HAP-1 (cell line): ENCODE data around the gene NECTIN1.

Experiments used
- DNase-seq, 2 experiments: peaks; one replicate each; pipeline ENCODE4 v3.0.0-alpha.2; 2016 to 2020; ENCODE audit warnings: low spot score in 2 of 2
- H3K27me3 ChIP-seq: fragments of 250-450 bp; sonication (Bioruptor Pico); 2 replicates; pipeline ENCODE4 v1.5.1; 2020; ENCODE audit warnings: low read depth, mild to moderate bottlenecking, moderate library complexity
- H3K36me3 ChIP-seq: fragments of 250-450 bp; sonication (Bioruptor Pico); replicated peaks from 2 replicates; pipeline ENCODE4 v1.5.1; 2020; ENCODE audit warnings: mild to moderate bottlenecking
- H3K4me1 ChIP-seq: fragments of 250-450 bp; sonication (Bioruptor Pico); 2 replicates; pipeline ENCODE4 v1.5.1; 2020; ENCODE audit warnings: mild to moderate bottlenecking
- H3K4me3 ChIP-seq: fragments of 250-450 bp; sonication (Bioruptor Pico); 2 replicates; pipeline ENCODE4 v1.5.1; 2020; ENCODE audit warnings: mild to moderate bottlenecking, moderate library complexity
- H3K9me3 ChIP-seq: fragments of 250-450 bp; sonication (Bioruptor Pico); 2 replicates; pipeline ENCODE4 v1.5.1; 2020; ENCODE audit warnings: mild to moderate bottlenecking, moderate library complexity
- in situ Hi-C: fragments of 300-500 bp; cut with MboI; formaldehyde crosslinking; loops from 3 replicates; pipeline ENCODE4 v1.14.3; 2020; ENCODE audit warnings: low sequenced_read_pairs, inconsistent platforms, mixed read lengths

Gene NECTIN1

DNA sequence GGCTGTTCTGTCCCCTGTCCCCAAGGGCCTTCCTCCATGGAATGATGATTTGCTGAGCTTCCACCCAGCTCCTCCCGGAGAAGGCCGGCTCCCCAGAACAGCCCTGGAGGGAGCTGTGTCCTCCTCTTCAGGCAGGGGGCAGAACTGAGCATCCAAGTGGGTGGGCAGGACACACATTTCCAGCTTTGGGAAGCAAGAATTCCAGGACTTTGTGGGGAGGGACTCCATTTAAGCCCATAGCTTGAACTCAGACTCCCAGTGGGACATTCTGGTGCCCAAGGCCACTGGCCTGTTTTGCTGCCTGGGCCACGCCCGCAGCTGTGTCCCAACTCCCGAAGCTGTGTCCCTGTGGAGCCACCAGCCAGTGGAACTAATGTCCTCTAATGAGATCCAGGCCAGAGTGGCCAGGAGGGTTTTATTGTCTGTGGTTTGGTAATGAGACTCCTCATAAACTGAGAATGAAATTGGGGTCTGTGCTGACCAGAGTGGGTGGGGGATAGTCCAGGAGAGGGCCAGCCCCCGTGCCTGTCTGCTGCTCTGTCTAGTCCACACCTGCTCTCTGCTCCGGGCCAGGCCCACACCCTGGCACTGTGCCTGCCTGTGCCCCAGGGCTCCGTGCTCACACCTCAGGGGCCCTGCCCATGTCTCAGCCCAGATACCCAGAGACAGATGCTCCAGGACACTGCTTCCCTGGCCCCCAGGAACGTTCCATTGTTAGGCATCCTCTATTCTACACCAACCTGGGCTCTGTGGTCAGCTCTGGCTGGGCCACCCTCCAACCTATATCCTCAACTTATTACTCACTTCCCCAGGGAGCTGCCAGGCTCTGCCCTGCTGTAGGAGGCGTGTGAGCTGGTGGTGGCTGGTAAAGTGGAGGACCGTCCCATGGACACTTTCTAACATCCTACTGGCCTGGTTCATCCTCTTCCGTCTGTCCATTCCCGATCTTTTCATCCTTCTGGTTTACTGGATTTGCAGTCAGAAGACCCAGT is 7.6 kb downstream of the NECTIN1 start:
- Histone ChIP-seq H3K4me3 (no peak overlapping the region), H3K36me3 (no peaks in the 10 kb centered on the region), H3K9me3 (no peaks in the 10 kb centered on the region), H3K4me1 (peaks cover 5% of the 10 kb centered on the region), H3K27me3 (no peaks in the 10 kb centered on the region)
- DNase-seq, result peak; percentile 18 to 72
- in situ Hi-C loops, result no loop called here

- H3K4me1 ChIP-seq, result no peaks in the 10 kb centered on the region; the same call in none of the 2 replicates
- no peak overlapping the region for H3K4me3 ChIP-seq
- in situ Hi-C loops, result no loop called here
Observed at GRCh38 chr11:119720311-119720913, 8.6 kb downstream of the NECTIN1 start.

DNA sequence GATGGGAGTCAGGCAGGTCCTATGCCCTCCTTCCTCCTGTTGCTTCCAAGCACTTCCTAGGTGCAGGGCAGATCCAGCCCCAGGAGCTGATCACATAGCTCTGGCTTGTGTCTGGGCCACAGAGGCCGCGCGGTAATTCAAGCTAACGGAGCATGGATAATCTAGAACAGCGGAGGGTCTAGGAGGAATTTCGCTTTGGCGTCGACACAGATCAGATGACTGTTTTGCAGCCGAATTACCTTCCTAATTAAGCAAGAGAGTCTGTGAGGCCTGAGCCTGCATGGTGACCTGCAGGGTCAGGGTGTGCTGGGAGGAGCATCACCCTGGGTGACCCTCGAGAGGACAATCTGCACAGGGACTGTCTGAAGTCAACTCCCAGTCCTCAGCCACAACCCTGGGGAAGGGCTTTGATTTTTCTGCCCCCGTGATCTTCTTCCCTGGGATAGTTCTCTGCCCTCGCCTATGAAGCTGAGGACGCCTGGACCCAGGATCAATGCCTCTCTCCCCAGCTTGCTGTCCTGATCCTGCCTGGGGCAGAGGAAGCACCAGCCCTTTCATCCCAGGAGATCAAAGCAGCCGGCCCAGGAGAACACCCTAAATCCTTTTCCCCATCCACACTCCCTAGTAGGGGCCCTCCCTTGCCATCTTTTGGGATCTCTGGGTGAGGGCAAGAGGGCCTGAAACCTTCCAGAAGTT is 11.0 kb downstream of the NECTIN1 start:
- no peak for DNase-seq
- Histone ChIP-seq H3K4me3 (no peak overlapping the region), H3K27me3 (no peaks in the 10 kb centered on the region), H3K4me1 (no peaks in the 10 kb centered on the region; the same call in 1 of the 2 replicates), H3K9me3 (no peaks in the 10 kb centered on the region), H3K36me3 (no peaks in the 10 kb centered on the region)
- in situ Hi-C loops, result no loop called here

More at GRCh38 chr11:119720311-119720913, 8.6 kb downstream of the NECTIN1 start:
- Histone ChIP-seq H3K9me3 (no peaks in the 10 kb centered on the region), H3K36me3 (no peaks in the 10 kb centered on the region), H3K27me3 (no peaks in the 10 kb centered on the region)
- DNase-seq, result no peak

- no peak for DNase-seq
- no peak overlapping the region for H3K4me3 ChIP-seq
- no peaks in the 10 kb centered on the region for H3K27me3 ChIP-seq
- H3K4me1 ChIP-seq, result no peaks in the 10 kb centered on the region; the same call in 1 of the 2 replicates
- no peaks in the 10 kb centered on the region for H3K9me3 ChIP-seq
- no peaks in the 10 kb centered on the region for H3K36me3 ChIP-seq
- in situ Hi-C loops, result no loop called here
Observed at GRCh38 chr11:119716582-119717498, 12.2 kb downstream of the NECTIN1 start.

DNA sequence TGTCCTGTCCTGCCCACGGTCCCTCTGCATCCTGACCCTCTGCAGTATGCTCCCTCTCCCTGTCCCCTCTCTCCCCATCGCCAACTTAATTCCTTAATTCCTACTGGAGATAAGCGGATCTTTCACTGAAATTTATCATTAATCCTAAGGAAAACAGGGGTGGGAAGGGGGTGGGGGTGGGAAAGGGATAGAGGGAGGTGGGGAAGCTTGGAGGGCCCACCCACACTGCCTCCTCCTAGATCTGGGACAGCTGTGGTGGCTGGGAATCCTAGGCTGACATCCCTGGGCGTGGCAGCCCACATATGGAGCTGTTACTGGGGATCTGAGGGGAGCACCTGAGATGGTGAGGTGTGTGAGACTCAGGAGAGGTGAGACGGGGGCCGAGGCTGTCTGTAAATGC is 14.4 kb downstream of the NECTIN1 start:
- no peaks in the 10 kb centered on the region for H3K36me3 ChIP-seq
- H3K27me3 ChIP-seq, result no peaks in the 10 kb centered on the region
- no peaks in the 10 kb centered on the region for H3K9me3 ChIP-seq
- no peak overlapping the region for H3K4me3 ChIP-seq
- DNase-seq, result no peak
- H3K4me1 ChIP-seq, result peaks cover 3% of the 10 kb centered on the region; the same call in 1 of the 2 replicates
- in situ Hi-C loops, result no loop called here

GRCh38 chr11:119714189-119714588 is 14.8 kb downstream of the NECTIN1 start:
- peaks cover 7% of the 10 kb centered on the region for H3K4me1 ChIP-seq
- no peaks in the 10 kb centered on the region for H3K27me3 ChIP-seq
- in situ Hi-C loops, result no loop called here

GRCh38 chr11:119713359-119714040 is 15.5 kb downstream of the NECTIN1 start:
- Histone ChIP-seq H3K27me3 (no peaks in the 10 kb centered on the region), H3K4me3 (no peak overlapping the region), H3K4me1 (peaks cover 12% of the 10 kb centered on the region), H3K9me3 (no peaks in the 10 kb centered on the region), H3K36me3 (no peaks in the 10 kb centered on the region)
- in situ Hi-C loops, result no loop called here
- no peak for DNase-seq

More at GRCh38 chr11:119714189-119714588, 14.8 kb downstream of the NECTIN1 start:
- Histone ChIP-seq H3K9me3 (no peaks in the 10 kb centered on the region), H3K4me3 (no peak overlapping the region), H3K36me3 (no peaks in the 10 kb centered on the region)
- no peak for DNase-seq

DNA sequence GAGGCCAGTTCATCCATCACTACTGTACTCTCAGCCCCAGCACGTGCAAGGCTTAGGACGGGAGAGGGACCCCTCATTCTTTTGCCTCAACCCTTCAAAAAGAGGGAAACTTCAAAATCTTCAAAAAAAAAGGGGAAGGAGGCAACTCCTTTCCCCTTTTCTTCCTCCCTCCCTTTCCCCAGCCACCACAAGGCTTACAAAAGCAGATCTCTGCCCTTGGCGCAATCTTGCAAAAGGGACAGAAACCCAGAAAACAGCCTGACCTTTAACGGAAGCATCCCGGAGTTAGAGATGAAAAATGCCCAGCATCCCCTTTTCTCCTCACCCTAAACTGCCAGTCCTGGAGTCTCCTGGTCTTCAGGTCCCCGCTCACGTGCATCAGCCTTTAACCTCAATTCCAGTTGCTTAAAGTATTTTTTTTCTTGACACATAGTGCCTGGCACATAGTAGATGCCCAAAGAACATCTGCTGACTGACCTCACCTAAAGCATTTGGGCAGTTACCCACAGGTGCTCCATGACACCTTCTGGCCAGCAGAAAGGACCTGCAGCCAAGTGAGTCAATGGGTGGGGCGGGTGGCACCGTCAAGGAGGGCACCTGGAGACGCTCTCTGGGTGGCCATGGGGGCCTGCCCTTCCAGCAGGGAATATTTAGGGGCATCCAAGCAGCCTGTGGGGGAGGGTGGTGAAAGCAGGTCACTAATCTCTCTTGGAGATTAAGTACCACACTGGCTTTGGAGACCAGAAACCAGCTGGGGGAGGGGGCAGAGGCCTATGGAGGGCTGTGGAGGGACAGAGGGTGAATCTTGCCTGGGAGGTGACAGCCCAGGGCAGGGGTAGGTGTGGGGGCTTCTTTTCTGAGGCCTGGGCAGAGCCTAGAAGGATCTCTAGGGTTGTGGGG is 16.3 kb downstream of the NECTIN1 start:
- H3K36me3 ChIP-seq, result no peaks in the 10 kb centered on the region
- H3K27me3 ChIP-seq, result no peaks in the 10 kb centered on the region
- no peak for DNase-seq
- no peak overlapping the region for H3K4me3 ChIP-seq
- H3K9me3 ChIP-seq, result no peaks in the 10 kb centered on the region
- in situ Hi-C loops, result no loop called here
- peaks cover 12% of the 10 kb centered on the region for H3K4me1 ChIP-seq

GRCh38 chr11:119712006-119712405 is 17.0 kb downstream of the NECTIN1 start:
- no peak overlapping the region for H3K4me3 ChIP-seq
- H3K36me3 ChIP-seq, result no peaks in the 10 kb centered on the region
- H3K9me3 ChIP-seq, result no peaks in the 10 kb centered on the region
- in situ Hi-C loops, result no loop called here
- no peak for DNase-seq
- H3K4me1 ChIP-seq, result peaks cover 12% of the 10 kb centered on the region
- no peaks in the 10 kb centered on the region for H3K27me3 ChIP-seq

DNA sequence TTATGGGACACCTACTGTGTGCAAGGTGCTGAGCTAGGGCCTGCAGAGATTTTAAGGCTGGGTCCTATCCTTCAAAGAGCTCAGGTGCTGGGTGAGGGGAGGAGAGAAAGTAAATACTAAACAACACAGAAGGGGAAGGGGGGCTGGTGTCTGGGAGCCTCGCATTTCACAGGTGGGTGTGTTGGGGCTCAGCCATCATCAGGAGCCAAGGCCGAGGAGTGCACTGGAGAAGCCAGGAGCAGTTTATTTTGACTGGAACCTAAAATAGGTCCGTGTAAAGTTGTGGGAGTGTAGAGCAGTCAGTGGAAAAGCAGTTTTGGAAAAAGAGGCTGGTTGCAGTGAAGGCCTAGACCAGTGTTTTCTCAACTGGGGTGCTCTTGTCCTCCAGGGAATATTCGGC is 17.5 kb downstream of the NECTIN1 start:
- H3K4me3 ChIP-seq, result no peak overlapping the region
- in situ Hi-C loops, result no loop called here
- H3K36me3 ChIP-seq, result no peaks in the 10 kb centered on the region
- no peaks in the 10 kb centered on the region for H3K27me3 ChIP-seq
- H3K4me1 ChIP-seq, result peaks cover 12% of the 10 kb centered on the region
- no peaks in the 10 kb centered on the region for H3K9me3 ChIP-seq
- DNase-seq, result no peak

GRCh38 chr11:119710417-119710816 is 18.6 kb downstream of the NECTIN1 start:
- Histone ChIP-seq H3K36me3 (no peaks in the 10 kb centered on the region), H3K27me3 (no peaks in the 10 kb centered on the region), H3K4me1 (peaks cover 12% of the 10 kb centered on the region), H3K4me3 (no peak overlapping the region), H3K9me3 (no peaks in the 10 kb centered on the region)
- no peak for DNase-seq
- in situ Hi-C loops, result no loop called here
